ENCODE results near the gene SLC5A10. TPM values are rescaled to one million over a fixed set of nuclear protein-coding genes. Genes with fewer than 3 reads are reported as not detected.

Gene SLC5A10
- total and polyA plus RNA-seq, 2 experiments from 2014 or later: 0.10 TPM; not detected in 1

DNA sequence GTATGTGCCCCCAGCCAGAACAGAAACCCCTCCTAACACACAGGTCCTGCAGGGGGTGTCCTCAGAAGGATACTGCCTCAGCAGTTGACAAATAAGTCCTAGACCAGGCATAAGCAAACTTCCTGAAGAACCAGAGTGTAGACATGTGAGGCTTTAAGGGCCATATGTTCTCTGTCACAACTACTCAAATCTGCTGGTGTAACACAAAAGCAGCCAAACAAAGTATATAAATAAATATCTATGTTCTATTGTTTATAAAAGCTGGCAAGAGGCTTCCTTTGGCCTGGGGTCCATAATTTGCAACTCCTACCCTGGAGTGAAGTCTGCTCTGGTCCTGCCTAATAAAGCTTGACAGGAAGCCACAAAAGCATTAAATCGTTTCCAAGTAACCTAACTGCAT, 42.7 kb downstream of the SLC5A10 start:
- Mint-ChIP-seq H3K27ac (no peak overlapping the region), H3K4me1 (peaks cover 10% of the 10 kb centered on the region; the same call in 2 of the 3 replicates), H3K4me3 (no peak overlapping the region), H3K9me3 (peaks cover 15% of the 10 kb centered on the region; the same call in 2 of the 3 replicates), H3K36me3 (ENCODE audit: low read depth) (peaks cover 28% of the 10 kb centered on the region), H3K27me3 (ENCODE audit: insufficient read depth, low read depth, poor library complexity) (peaks cover 3% of the 10 kb centered on the region)
- Histone ChIP-seq H3K36me3 (ENCODE audit: insufficient read depth) (no peaks in the 10 kb centered on the region), H4K20me1 (replicated peaks; ENCODE audit: insufficient read depth) (peaks cover 32% of the 10 kb centered on the region; the same call in 1 of the 2 replicates), H3K79me2 (replicated peaks; ENCODE audit: insufficient read depth) (peaks cover 71% of the 10 kb centered on the region), H3K4me3 (no peak overlapping the region), H3K27me3 (ENCODE audit: insufficient read depth) (no peaks in the 10 kb centered on the region), H3F3A (replicated peaks; ENCODE audit: low read depth) (no peaks in the 10 kb centered on the region), H2AFZ (no peak overlapping the region), H3K4me2 (no peak overlapping the region), H3K27ac (ENCODE audit: low read depth) (peak overlapping the region; percentile 33; the same call in 1 of the 2 replicates), H3K4me1 (ENCODE audit: insufficient read depth) (no peaks in the 10 kb centered on the region), H3K9me2 (ENCODE audit: insufficient read depth) (no peaks in the 10 kb centered on the region)
- TF ChIP-seq POLR2AphosphoS5 (IDR thresholded peaks at IDR 0.05; ENCODE audit: low read depth) (no peak), ZNF114 (CRISPR knock-in tag; IDR thresholded peaks at IDR 0.05) (no peak), NANOG (IDR thresholded peaks at IDR 0.05; ENCODE audit: borderline replicate concordance) (no peak), CREB1 (CRISPR knock-in tag; IDR thresholded peaks at IDR 0.05; ENCODE audit: low read depth) (no peak), STAT1 (IDR thresholded peaks at IDR 0.05; ENCODE audit: unreplicated experiment) (no peak), EZH2phosphoT487 (IDR thresholded peaks at IDR 0.05; ENCODE audit: unreplicated experiment) (no peak), EZH2 (IDR thresholded peaks at IDR 0.05; ENCODE audit: low read depth, unreplicated experiment) (no peak), ZNF331 (CRISPR knock-in tag; IDR thresholded peaks at IDR 0.05; ENCODE audit: low read depth) (no peak), JUNB (IDR thresholded peaks at IDR 0.05; ENCODE audit: unreplicated experiment) (no peak)
- TF ChIP-seq, protein P1, sequence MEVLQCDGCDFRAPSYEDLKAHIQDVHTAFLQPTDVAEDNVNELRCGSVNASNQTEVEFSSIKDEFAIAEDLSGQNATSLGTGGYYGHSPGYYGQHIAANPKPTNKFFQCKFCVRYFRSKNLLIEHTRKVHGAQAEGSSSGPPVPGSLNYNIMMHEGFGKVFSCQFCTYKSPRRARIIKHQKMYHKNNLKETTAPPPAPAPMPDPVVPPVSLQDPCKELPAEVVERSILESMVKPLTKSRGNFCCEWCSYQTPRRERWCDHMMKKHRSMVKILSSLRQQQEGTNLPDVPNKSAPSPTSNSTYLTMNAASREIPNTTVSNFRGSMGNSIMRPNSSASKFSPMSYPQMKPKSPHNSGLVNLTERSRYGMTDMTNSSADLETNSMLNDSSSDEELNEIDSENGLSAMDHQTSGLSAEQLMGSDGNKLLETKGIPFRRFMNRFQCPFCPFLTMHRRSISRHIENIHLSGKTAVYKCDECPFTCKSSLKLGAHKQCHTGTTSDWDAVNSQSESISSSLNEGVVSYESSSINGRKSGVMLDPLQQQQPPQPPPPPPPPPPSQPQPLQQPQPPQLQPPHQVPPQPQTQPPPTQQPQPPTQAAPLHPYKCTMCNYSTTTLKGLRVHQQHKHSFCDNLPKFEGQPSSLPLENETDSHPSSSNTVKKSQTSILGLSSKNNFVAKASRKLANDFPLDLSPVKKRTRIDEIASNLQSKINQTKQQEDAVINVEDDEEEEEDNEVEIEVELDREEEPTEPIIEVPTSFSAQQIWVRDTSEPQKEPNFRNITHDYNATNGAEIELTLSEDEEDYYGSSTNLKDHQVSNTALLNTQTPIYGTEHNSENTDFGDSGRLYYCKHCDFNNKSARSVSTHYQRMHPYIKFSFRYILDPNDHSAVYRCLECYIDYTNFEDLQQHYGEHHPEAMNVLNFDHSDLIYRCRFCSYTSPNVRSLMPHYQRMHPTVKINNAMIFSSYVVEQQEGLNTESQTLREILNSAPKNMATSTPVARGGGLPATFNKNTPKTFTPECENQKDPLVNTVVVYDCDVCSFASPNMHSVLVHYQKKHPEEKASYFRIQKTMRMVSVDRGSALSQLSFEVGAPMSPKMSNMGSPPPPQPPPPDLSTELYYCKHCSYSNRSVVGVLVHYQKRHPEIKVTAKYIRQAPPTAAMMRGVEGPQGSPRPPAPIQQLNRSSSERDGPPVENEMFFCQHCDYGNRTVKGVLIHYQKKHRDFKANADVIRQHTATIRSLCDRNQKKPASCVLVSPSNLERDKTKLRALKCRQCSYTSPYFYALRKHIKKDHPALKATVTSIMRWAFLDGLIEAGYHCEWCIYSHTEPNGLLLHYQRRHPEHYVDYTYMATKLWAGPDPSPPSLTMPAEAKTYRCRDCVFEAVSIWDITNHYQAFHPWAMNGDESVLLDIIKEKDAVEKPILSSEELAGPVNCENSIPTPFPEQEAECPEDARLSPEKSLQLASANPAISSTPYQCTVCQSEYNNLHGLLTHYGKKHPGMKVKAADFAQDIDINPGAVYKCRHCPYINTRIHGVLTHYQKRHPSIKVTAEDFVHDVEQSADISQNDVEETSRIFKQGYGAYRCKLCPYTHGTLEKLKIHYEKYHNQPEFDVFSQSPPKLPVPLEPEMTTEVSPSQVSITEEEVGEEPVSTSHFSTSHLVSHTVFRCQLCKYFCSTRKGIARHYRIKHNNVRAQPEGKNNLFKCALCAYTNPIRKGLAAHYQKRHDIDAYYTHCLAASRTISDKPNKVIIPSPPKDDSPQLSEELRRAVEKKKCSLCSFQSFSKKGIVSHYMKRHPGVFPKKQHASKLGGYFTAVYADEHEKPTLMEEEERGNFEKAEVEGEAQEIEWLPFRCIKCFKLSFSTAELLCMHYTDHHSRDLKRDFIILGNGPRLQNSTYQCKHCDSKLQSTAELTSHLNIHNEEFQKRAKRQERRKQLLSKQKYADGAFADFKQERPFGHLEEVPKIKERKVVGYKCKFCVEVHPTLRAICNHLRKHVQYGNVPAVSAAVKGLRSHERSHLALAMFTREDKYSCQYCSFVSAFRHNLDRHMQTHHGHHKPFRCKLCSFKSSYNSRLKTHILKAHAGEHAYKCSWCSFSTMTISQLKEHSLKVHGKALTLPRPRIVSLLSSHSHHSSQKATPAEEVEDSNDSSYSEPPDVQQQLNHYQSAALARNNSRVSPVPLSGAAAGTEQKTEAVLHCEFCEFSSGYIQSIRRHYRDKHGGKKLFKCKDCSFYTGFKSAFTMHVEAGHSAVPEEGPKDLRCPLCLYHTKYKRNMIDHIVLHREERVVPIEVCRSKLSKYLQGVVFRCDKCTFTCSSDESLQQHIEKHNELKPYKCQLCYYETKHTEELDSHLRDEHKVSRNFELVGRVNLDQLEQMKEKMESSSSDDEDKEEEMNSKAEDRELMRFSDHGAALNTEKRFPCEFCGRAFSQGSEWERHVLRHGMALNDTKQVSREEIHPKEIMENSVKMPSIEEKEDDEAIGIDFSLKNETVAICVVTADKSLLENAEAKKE (CRISPR knock-in tag; IDR thresholded peaks at IDR 0.05): no peak
- TF ChIP-seq, protein P2, sequence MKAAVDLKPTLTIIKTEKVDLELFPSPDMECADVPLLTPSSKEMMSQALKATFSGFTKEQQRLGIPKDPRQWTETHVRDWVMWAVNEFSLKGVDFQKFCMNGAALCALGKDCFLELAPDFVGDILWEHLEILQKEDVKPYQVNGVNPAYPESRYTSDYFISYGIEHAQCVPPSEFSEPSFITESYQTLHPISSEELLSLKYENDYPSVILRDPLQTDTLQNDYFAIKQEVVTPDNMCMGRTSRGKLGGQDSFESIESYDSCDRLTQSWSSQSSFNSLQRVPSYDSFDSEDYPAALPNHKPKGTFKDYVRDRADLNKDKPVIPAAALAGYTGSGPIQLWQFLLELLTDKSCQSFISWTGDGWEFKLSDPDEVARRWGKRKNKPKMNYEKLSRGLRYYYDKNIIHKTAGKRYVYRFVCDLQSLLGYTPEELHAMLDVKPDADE (IDR thresholded peaks at IDR 0.05): no peak
- TF ChIP-seq, protein P3, sequence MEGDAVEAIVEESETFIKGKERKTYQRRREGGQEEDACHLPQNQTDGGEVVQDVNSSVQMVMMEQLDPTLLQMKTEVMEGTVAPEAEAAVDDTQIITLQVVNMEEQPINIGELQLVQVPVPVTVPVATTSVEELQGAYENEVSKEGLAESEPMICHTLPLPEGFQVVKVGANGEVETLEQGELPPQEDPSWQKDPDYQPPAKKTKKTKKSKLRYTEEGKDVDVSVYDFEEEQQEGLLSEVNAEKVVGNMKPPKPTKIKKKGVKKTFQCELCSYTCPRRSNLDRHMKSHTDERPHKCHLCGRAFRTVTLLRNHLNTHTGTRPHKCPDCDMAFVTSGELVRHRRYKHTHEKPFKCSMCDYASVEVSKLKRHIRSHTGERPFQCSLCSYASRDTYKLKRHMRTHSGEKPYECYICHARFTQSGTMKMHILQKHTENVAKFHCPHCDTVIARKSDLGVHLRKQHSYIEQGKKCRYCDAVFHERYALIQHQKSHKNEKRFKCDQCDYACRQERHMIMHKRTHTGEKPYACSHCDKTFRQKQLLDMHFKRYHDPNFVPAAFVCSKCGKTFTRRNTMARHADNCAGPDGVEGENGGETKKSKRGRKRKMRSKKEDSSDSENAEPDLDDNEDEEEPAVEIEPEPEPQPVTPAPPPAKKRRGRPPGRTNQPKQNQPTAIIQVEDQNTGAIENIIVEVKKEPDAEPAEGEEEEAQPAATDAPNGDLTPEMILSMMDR (conservative IDR thresholded peaks at IDR 0.05; ENCODE audit: low read depth in 2 of 2): no peak
- TF ChIP-seq, protein P4, sequence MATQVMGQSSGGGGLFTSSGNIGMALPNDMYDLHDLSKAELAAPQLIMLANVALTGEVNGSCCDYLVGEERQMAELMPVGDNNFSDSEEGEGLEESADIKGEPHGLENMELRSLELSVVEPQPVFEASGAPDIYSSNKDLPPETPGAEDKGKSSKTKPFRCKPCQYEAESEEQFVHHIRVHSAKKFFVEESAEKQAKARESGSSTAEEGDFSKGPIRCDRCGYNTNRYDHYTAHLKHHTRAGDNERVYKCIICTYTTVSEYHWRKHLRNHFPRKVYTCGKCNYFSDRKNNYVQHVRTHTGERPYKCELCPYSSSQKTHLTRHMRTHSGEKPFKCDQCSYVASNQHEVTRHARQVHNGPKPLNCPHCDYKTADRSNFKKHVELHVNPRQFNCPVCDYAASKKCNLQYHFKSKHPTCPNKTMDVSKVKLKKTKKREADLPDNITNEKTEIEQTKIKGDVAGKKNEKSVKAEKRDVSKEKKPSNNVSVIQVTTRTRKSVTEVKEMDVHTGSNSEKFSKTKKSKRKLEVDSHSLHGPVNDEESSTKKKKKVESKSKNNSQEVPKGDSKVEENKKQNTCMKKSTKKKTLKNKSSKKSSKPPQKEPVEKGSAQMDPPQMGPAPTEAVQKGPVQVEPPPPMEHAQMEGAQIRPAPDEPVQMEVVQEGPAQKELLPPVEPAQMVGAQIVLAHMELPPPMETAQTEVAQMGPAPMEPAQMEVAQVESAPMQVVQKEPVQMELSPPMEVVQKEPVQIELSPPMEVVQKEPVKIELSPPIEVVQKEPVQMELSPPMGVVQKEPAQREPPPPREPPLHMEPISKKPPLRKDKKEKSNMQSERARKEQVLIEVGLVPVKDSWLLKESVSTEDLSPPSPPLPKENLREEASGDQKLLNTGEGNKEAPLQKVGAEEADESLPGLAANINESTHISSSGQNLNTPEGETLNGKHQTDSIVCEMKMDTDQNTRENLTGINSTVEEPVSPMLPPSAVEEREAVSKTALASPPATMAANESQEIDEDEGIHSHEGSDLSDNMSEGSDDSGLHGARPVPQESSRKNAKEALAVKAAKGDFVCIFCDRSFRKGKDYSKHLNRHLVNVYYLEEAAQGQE (IDR thresholded peaks at IDR 0.05; ENCODE audit: unreplicated experiment): no peak
- DNase-seq (ENCODE audit: low spot score): no peak
- ATAC-seq: no peak

All from GM23338 (cell line).